Neural progenitor cell (in vitro differentiated cells): Measurements from ENCODE around the gene MAST1.

Source experiments
- CTCF ChIP-seq: fragments of 200-600 bp; sonication (generic); IDR thresholded peaks from 2 replicates; pipeline ENCODE4 v1.5.1; 2017; ENCODE audit warnings: antibody characterized with exemption, mild to moderate bottlenecking
- EZH2 ChIP-seq: fragments of 200-600 bp; sonication (generic); IDR thresholded peaks from 2 replicates; pipeline ENCODE4 v1.6.1; 2017; ENCODE audit warnings: antibody characterized with exemption, mild to moderate bottlenecking, moderate library complexity

- TF ChIP-seq CTCF = no peak
- no peak for TF ChIP-seq EZH2
Measured at GRCh38 chr19:12913851-12914690, 75.8 kb downstream of the MAST1 start.
